ENCODE results near the gene KRTAP19-3. TPM values are rescaled to one million over a fixed set of nuclear protein-coding genes. Genes with fewer than 3 reads are reported as not detected.

KRTAP19-3 gene
- total RNA-seq (2021) (not detected in 2 replicates), Bru-seq, nascent RNA (not detected), BruChase-seq, experiment 1, labeled RNA remaining after a 2-hour chase (not detected), BruChase-seq, experiment 2, labeled RNA remaining after a 6-hour chase (not detected)
- long read RNA-seq: 0 reads

DNA sequence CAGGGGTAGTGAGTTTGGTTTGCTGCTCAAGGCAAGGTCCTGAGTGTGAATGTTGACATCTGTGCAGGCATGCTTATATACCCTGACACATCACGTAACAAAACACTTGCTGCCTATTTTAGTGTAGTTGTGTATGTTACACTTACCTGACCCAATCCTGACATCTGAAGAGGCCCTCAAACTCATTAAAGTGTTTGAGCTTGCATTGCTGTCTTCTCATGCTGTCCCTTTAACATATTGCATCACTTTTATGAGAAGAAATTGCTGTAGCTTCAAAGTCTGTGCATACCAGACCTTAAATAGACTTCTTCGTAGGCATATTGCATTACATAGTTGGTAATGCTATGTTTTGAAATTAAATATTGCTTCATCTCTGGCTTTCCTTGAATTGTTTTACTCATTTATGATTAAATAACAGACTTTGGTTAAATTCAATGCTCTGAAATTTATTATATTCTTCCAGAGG lies at the start of gene KRTAP19-3:
TSS of gene KRTAP19-3 (minus strand) at position 51 of the 466 bp plus-strand sequence. CDS start 56 bp downstream, outside the sequence.
- Histone ChIP-seq H3K4me1 (ENCODE audit: insufficient read depth, low read length, poor library complexity, severe bottlenecking) (no peaks in the 10 kb centered on the region), H3K9me3 (ENCODE audit: low read depth, low read length, poor library complexity, severe bottlenecking) (peaks cover 5% of the 10 kb centered on the region), H3K36me3 (ENCODE audit: insufficient read depth, low read length, poor library complexity, severe bottlenecking) (no peaks in the 10 kb centered on the region), H3K27ac (ENCODE audit: low read depth, low read length, poor library complexity, severe bottlenecking) (no peak within 1 kb of the TSS), H3K4me3 (ENCODE audit: low read depth, low read length, poor library complexity, severe bottlenecking) (no peak within 1 kb of the TSS), H3K27me3 (replicated peaks; ENCODE audit: insufficient read depth, low read depth, low read length, poor library complexity) (no peaks in the 10 kb centered on the region)
- CTCF ChIA-PET: no interaction called here
- DNase-seq (ENCODE audit: low spot score): no peak
- intact Hi-C loops (cut with micrococcal nuclease; ENCODE audit: unreplicated experiment): no loop called here
- no TSS peak for BruUV-seq (replicated peaks)
- POLR2A ChIA-PET (ENCODE audit: low non-redundant PET): no interaction called here
- TF ChIP-seq EZH2 (IDR thresholded peaks at IDR 0.05; ENCODE audit: borderline replicate concordance, low read depth, low read length, poor library complexity, severe bottlenecking): no peak
- TF ChIP-seq, protein P1, sequence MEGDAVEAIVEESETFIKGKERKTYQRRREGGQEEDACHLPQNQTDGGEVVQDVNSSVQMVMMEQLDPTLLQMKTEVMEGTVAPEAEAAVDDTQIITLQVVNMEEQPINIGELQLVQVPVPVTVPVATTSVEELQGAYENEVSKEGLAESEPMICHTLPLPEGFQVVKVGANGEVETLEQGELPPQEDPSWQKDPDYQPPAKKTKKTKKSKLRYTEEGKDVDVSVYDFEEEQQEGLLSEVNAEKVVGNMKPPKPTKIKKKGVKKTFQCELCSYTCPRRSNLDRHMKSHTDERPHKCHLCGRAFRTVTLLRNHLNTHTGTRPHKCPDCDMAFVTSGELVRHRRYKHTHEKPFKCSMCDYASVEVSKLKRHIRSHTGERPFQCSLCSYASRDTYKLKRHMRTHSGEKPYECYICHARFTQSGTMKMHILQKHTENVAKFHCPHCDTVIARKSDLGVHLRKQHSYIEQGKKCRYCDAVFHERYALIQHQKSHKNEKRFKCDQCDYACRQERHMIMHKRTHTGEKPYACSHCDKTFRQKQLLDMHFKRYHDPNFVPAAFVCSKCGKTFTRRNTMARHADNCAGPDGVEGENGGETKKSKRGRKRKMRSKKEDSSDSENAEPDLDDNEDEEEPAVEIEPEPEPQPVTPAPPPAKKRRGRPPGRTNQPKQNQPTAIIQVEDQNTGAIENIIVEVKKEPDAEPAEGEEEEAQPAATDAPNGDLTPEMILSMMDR (conservative IDR thresholded peaks at IDR 0.05; ENCODE audit: low read depth, low read length): no peak

DNA sequence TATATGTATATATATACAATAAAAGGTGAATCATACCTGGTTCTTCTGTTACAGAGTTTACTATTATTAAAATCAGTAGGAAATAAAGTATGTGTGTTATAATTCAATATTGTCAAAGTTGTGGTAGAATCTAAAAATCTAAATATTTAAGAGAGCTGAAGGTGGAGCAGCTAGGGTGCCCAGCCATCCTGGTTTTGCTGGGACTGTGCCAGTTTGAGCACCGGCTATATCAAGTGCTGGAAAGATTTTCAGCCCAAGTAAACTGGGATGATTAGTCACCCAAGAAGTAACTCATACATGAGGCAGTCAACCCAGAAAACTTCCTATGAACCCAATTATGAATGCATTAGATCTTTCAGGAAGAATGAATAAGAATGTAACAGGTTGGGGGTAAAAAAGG lies 27.1 kb upstream of the KRTAP19-3 start:
- no TSS peak for BruUV-seq (replicated peaks)
- TF ChIP-seq, protein P1 (conservative IDR thresholded peaks at IDR 0.05; ENCODE audit: low read depth, low read length): no peak
- no peak for TF ChIP-seq EZH2 (IDR thresholded peaks at IDR 0.05; ENCODE audit: borderline replicate concordance, low read depth, low read length, poor library complexity, severe bottlenecking)
- no peaks in the 10 kb centered on the region for H3K36me3 ChIP-seq (ENCODE audit: insufficient read depth, low read length, poor library complexity, severe bottlenecking)
- DNase-seq (ENCODE audit: low spot score): no peak
- POLR2A ChIA-PET (ENCODE audit: low non-redundant PET): no interaction called here
- H3K4me3 ChIP-seq (ENCODE audit: low read depth, low read length, poor library complexity, severe bottlenecking): no peak overlapping the region
- H3K27me3 ChIP-seq (replicated peaks; ENCODE audit: insufficient read depth, low read depth, low read length, poor library complexity): peaks cover 9% of the 10 kb centered on the region
- CTCF ChIA-PET: no interaction called here
- H3K27ac ChIP-seq (ENCODE audit: low read depth, low read length, poor library complexity, severe bottlenecking): no peak overlapping the region
- no peaks in the 10 kb centered on the region for H3K4me1 ChIP-seq (ENCODE audit: insufficient read depth, low read length, poor library complexity, severe bottlenecking)
- no peaks in the 10 kb centered on the region for H3K9me3 ChIP-seq (ENCODE audit: low read depth, low read length, poor library complexity, severe bottlenecking)
- intact Hi-C loops (cut with micrococcal nuclease; ENCODE audit: unreplicated experiment): no loop called here

DNA sequence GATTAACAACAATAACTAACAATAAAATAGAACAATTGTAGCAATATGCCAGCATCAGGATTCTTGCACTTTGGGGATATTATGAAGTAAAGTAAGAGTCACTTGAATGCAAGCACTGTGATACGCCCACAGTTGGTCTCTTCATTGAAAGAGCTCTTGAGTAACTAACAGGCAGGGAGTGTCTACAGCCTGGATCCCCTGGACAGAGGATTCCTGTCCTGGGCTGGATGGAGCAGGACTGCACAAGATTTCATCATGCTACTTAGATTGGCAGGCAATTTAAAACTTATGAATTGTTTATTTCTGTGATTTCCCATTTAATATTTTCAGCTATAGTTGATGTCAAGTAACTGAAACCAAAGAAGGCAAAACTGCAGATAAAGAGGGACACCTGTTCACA lies 23.9 kb upstream of the KRTAP19-3 start:
- BruUV-seq (replicated peaks): no TSS peak
- no peak for DNase-seq (ENCODE audit: low spot score)
- CTCF ChIA-PET: no interaction called here
- POLR2A ChIA-PET (ENCODE audit: low non-redundant PET): no interaction called here
- Histone ChIP-seq H3K27me3 (replicated peaks; ENCODE audit: insufficient read depth, low read depth, low read length, poor library complexity) (peaks cover 10% of the 10 kb centered on the region), H3K27ac (ENCODE audit: low read depth, low read length, poor library complexity, severe bottlenecking) (no peak overlapping the region), H3K36me3 (ENCODE audit: insufficient read depth, low read length, poor library complexity, severe bottlenecking) (no peaks in the 10 kb centered on the region), H3K9me3 (ENCODE audit: low read depth, low read length, poor library complexity, severe bottlenecking) (peaks cover 8% of the 10 kb centered on the region), H3K4me1 (ENCODE audit: insufficient read depth, low read length, poor library complexity, severe bottlenecking) (no peaks in the 10 kb centered on the region), H3K4me3 (ENCODE audit: low read depth, low read length, poor library complexity, severe bottlenecking) (no peak overlapping the region)
- TF ChIP-seq, protein P1 (conservative IDR thresholded peaks at IDR 0.05; ENCODE audit: low read depth, low read length): no peak
- TF ChIP-seq EZH2 (IDR thresholded peaks at IDR 0.05; ENCODE audit: borderline replicate concordance, low read depth, low read length, poor library complexity, severe bottlenecking): no peak
- intact Hi-C loops (cut with micrococcal nuclease; ENCODE audit: unreplicated experiment): no loop called here
